K562 treated with DMSO at 1 percent for 24 hours (cell line): ENCODE measurements around the gene ST6GALNAC6. TPM values are rescaled to one million over a fixed set of nuclear protein-coding genes. Genes with fewer than 3 reads are reported as not detected.

Experiments
- total RNA-seq: library from RNA; unstranded; fragments of 300-600 nt; gene quantifications from 2 replicates; pipeline ENCODE4 v1.2.3, GENCODE V29; 2022; ENCODE audit warnings: low read depth; ENCODE audit not compliant: insufficient read depth

Gene ST6GALNAC6, protein sequence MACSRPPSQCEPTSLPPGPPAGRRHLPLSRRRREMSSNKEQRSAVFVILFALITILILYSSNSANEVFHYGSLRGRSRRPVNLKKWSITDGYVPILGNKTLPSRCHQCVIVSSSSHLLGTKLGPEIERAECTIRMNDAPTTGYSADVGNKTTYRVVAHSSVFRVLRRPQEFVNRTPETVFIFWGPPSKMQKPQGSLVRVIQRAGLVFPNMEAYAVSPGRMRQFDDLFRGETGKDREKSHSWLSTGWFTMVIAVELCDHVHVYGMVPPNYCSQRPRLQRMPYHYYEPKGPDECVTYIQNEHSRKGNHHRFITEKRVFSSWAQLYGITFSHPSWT
- total RNA-seq, result 16.2 and 23.4 TPM in 2 replicates

GRCh38 chr9:127899128-127899943 is at the start of gene ST6GALNAC6:
ST6GALNAC6 (minus strand) TSS chr9:127899603; CDS start chr9:127897981, 1,622 bp downstream.

GRCh38 chr9:127937388-127938297 is 38.2 kb upstream of the ST6GALNAC6 start, which contains the start of gene DPM2:
DPM2 (minus strand) TSS chr9:127937854; CDS start chr9:127937820, 34 bp downstream.

DNA sequence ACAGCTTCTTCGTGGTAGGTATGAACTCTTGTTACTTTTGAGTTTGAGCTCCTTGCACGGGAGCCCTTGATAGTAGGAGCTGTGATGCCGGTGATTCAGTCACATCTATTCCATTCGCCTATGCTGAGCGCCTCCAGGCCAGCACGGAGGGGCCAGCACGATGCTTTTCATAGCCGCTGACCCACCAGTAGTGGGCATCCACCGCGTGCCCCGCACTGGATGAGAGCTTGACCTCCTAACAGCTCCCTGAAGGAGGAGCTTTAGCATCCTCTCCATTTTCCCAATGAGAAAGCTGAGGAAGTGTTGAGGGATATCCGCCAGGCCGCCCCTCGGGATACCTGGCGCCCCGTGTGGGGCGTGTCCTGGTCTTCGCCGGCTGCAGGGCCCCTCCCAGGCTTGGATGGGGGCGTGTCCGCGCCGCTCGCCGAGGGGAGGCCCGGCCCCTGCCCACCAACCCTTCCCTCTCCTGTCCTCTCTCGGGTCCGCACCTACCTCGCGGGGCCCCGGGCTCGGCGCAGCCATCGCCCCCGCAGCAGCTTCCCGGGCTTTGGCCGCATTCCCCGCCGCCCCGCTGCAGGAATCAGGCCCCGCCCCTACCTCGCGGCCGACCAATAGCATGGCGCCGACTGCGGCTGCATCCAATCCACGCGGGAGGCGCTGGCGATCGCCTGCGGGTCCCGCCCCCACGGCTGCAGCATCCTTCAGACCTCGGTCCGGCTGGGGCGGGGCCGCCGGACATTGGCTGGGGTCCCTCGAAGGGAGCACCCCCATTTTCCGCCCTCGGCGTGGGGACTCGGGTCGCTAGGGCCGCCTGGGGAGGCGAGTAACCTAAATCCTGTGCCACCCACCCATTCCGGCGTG is 31.1 kb upstream of the ST6GALNAC6 start, which contains the start of gene PIP5KL1:
Gene PIP5KL1 (minus strand): TSS at position 547 of the 861 bp plus-strand sequence. CDS start 25 bp downstream, at position 522.

DNA sequence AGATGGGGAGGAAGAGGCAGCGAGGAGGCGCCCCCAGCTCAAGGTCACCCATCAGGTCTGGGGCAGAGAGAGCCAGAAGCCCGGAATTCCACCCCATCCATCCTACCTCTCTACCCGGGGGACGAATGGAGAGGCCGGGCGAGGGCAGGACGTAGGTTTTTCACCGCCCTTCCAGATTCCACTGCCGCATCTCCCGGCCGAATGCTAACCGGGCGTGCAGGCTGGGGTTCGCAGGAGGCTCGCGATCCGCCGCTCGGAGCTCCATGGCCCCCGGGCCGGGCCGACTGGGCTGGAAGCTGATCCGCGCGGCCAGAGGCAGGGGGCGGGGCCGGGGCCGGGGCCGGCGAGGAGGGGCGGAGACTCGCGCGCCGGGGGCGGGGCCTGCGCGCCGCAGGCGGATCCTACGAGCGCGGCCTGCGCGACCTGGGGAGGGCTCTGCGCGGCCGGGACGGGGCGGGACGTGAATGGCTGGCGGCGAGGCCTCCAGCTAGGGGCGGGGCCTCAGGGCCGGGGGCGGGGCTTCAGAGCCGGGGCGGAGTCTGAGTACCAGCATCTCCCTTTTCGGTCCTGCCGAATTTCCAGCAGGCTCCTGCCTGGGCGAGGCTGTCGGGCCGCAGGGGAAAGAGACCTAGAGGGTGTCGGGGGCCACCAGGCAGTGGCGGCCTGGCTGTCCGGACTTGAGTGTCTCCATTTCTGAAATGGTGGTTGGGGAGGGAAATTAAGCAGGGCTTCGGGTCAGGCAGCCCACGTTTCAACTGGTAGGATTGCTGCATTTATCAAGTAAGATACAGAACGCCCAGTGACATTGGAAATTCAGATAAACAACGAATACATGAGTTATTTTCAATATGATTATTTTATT is 17.5 kb upstream of the ST6GALNAC6 start, which contains the start of gene ST6GALNAC4:
Gene ST6GALNAC4 (minus strand): TSS at position 322 of the 862 bp plus-strand sequence. CDS start 622 bp downstream, outside the sequence.

GRCh38 chr9:127877566-127877998 is 21.8 kb downstream of the ST6GALNAC6 start, which contains the start of gene AK1:
AK1 (minus strand) TSS chr9:127877675; CDS start chr9:127874617, 3,058 bp downstream.

GRCh38 chr9:127854184-127854806 is 45.1 kb downstream of the ST6GALNAC6 start, which contains the start of gene ENG:
ENG (minus strand) TSS chr9:127854658; CDS start chr9:127854355, 303 bp downstream.

Other genes starting within 250 kb of the ST6GALNAC6 start
- 0.49 TPM in 1 of 2 replicates, not detected in the other for gene CFAP157, start 192.6 kb downstream of the ST6GALNAC6 start, total RNA-seq
- 21.6 and 28.0 TPM in 2 replicates for gene PTRH1, start 183.9 kb downstream of the ST6GALNAC6 start, total RNA-seq
- gene TTC16, start 183.5 kb downstream of the ST6GALNAC6 start, total RNA-seq, result not detected in 2 replicates
- 107 and 113 TPM in 2 replicates for gene TOR2A, start 164.3 kb downstream of the ST6GALNAC6 start, total RNA-seq
- gene SH2D3C, start 120.9 kb downstream of the ST6GALNAC6 start, total RNA-seq, result 3.2 and 4.1 TPM in 2 replicates
- gene CDK9, start 113.6 kb downstream of the ST6GALNAC6 start, total RNA-seq, result 91.4 and 92.0 TPM in 2 replicates
- 61.7 and 73.2 TPM in 2 replicates for gene FPGS, start 96.7 kb downstream of the ST6GALNAC6 start, total RNA-seq
- 2.2 and 3.2 TPM in 2 replicates for gene ENG, start 44.9 kb downstream of the ST6GALNAC6 start, total RNA-seq
- 72.9 and 77.4 TPM in 2 replicates for gene AK1, start 21.9 kb downstream of the ST6GALNAC6 start, total RNA-seq
- gene ST6GALNAC4, start 17.4 kb upstream of the ST6GALNAC6 start, total RNA-seq, result 49.0 and 60.9 TPM in 2 replicates
- gene PIP5KL1, start 31.2 kb upstream of the ST6GALNAC6 start, total RNA-seq, result 2.8 and 4.9 TPM in 2 replicates
- gene DPM2, start 38.3 kb upstream of the ST6GALNAC6 start, total RNA-seq, result 71.9 and 76.4 TPM in 2 replicates
- gene EEIG1, start 81.4 kb upstream of the ST6GALNAC6 start, total RNA-seq, result 48.1 and 48.9 TPM in 2 replicates
- gene NAIF1, start 167.7 kb upstream of the ST6GALNAC6 start, total RNA-seq, result 20.5 and 24.2 TPM in 2 replicates
- 40.3 and 40.4 TPM in 2 replicates for gene SLC25A25, start 168.6 kb upstream of the ST6GALNAC6 start, total RNA-seq
- gene PTGES2, start 228.1 kb upstream of the ST6GALNAC6 start, total RNA-seq, result 66.6 and 70.1 TPM in 2 replicates
- gene LCN2, start 249.8 kb upstream of the ST6GALNAC6 start, total RNA-seq, result not detected in 2 replicates